SK-N-SH treated with all-trans-retinoic acid at 6 μM for 48 hours (cell line): ENCODE data around the gene RNF2.

Source experiments
- ATAC-seq: fragments of 200-7000 bp; cut with Tn5 transposase; 3 replicates; pipeline ENCODE4 v1.9.1; 2020; ENCODE audit warnings: mild to moderate bottlenecking, moderate library complexity
- ARNTL ChIP-seq: fragments of 450-650 bp; formaldehyde crosslinking; IDR thresholded peaks from 2 replicates; pipeline ENCODE4 v1.5.0; 2020; ENCODE audit warnings: low read depth, mild to moderate bottlenecking, moderate library complexity, borderline replicate concordance
- BACH2 ChIP-seq: fragments of 250-450 bp; sonication (Bioruptor Pico); IDR thresholded peaks from 2 replicates; pipeline ENCODE4 v1.9.0; 2021; ENCODE audit warnings: mild to moderate bottlenecking, borderline replicate concordance
- CSDC2 ChIP-seq: fragments of 250-450 bp; sonication (Bioruptor Pico); IDR thresholded peaks from 2 replicates; pipeline ENCODE4 v1.5.0; 2020; ENCODE audit warnings: mild to moderate bottlenecking, moderate library complexity
- ESRRG ChIP-seq: fragments of 250-450 bp; sonication (Bioruptor Pico); IDR thresholded peaks from 2 replicates; pipeline ENCODE4 v1.6.1; 2021; ENCODE audit warnings: mild to moderate bottlenecking
- GLIS3 ChIP-seq: fragments of 250-450 bp; sonication (Bioruptor Pico); IDR thresholded peaks from 2 replicates; pipeline ENCODE4 v1.5.0; 2020; ENCODE audit warnings: mild to moderate bottlenecking, moderate library complexity
- ISL1 ChIP-seq: fragments of 250-450 bp; sonication (Bioruptor Pico); IDR thresholded peaks from 2 replicates; pipeline ENCODE4 v2.1.2; 2022; ENCODE audit warnings: mild to moderate bottlenecking, moderate library complexity
- RARB ChIP-seq: fragments of 250-450 bp; sonication (Bioruptor Pico); IDR thresholded peaks from 2 replicates; pipeline ENCODE4 v1.8.0; 2021; ENCODE audit warnings: mild to moderate bottlenecking, moderate library complexity
- SNAI2 ChIP-seq: fragments of 250-450 bp; sonication (Bioruptor Pico); IDR thresholded peaks from 2 replicates; pipeline ENCODE4 v1.5.0; 2020; ENCODE audit warnings: mild to moderate bottlenecking, moderate library complexity
- TCF4 ChIP-seq: fragments of 250-450 bp; sonication (Bioruptor Pico); IDR thresholded peaks from 2 replicates; pipeline ENCODE4 v1.8.0; 2021; ENCODE audit warnings: mild to moderate bottlenecking, moderate library complexity, borderline replicate concordance
- TOX ChIP-seq: fragments of 250-450 bp; sonication (Bioruptor Pico); IDR thresholded peaks from 2 replicates; pipeline ENCODE4 v1.8.0; 2021; ENCODE audit warnings: mild to moderate bottlenecking, moderate library complexity, borderline replicate concordance
- ZC3H10 ChIP-seq: fragments of 250-450 bp; sonication (Bioruptor Pico); IDR thresholded peaks from 2 replicates; pipeline ENCODE4 v1.5.1; 2021; ENCODE audit warnings: mild to moderate bottlenecking, moderate library complexity
- ZFP3 ChIP-seq: fragments of 250-450 bp; sonication (Bioruptor Pico); IDR thresholded peaks from 2 replicates; pipeline ENCODE4 v1.5.0; 2020; ENCODE audit warnings: mild to moderate bottlenecking, moderate library complexity
- ZFP30 ChIP-seq: fragments of 450-650 bp; formaldehyde crosslinking; IDR thresholded peaks from 2 replicates; pipeline ENCODE4 v1.5.0; 2022; ENCODE audit warnings: mild to moderate bottlenecking, moderate library complexity
- ZNF565 ChIP-seq: fragments of 450-650 bp; formaldehyde crosslinking; conservative IDR thresholded peaks from 2 replicates; pipeline ENCODE4 v1.5.0; 2020; ENCODE audit warnings: low read depth, mild to moderate bottlenecking, moderate library complexity
- ZNF70 ChIP-seq: fragments of 450-650 bp; formaldehyde crosslinking; IDR thresholded peaks from 2 replicates; pipeline ENCODE4 v1.5.0; 2020; ENCODE audit warnings: mild to moderate bottlenecking, moderate library complexity
- ZNF8 ChIP-seq: fragments of 450-650 bp; formaldehyde crosslinking; IDR thresholded peaks from 2 replicates; pipeline ENCODE4 v1.5.0; 2020; ENCODE audit warnings: mild to moderate bottlenecking, moderate library complexity
- TF ChIP-seq, protein P1 (sequence below): fragments of 250-450 bp; sonication (Bioruptor Pico); IDR thresholded peaks from 2 replicates; pipeline ENCODE4 v1.8.0; 2020; ENCODE audit warnings: mild to moderate bottlenecking, moderate library complexity, borderline replicate concordance
- TF ChIP-seq, protein P2 (sequence below): fragments of 250-450 bp; sonication (Bioruptor Pico); IDR thresholded peaks from 2 replicates; pipeline ENCODE4 v1.5.1; 2021; ENCODE audit warnings: mild to moderate bottlenecking, moderate library complexity
- TF ChIP-seq, protein P3 (sequence below): fragments of 250-450 bp; sonication (Bioruptor Pico); IDR thresholded peaks from 2 replicates; pipeline ENCODE4 v1.5.1; 2020; ENCODE audit warnings: low read depth, mild to moderate bottlenecking, moderate library complexity
- TF ChIP-seq, protein P4 (sequence below): fragments of 250-450 bp; sonication (Bioruptor Pico); IDR thresholded peaks from 2 replicates; pipeline ENCODE4 v1.5.0; 2020; ENCODE audit warnings: mild to moderate bottlenecking, moderate library complexity
- TF ChIP-seq, protein P5 (sequence below): fragments of 250-450 bp; sonication (Bioruptor Pico); IDR thresholded peaks from 2 replicates; pipeline ENCODE4 v1.8.0; 2021; ENCODE audit warnings: low read depth, mild to moderate bottlenecking, moderate library complexity, borderline replicate concordance

Gene RNF2

DNA sequence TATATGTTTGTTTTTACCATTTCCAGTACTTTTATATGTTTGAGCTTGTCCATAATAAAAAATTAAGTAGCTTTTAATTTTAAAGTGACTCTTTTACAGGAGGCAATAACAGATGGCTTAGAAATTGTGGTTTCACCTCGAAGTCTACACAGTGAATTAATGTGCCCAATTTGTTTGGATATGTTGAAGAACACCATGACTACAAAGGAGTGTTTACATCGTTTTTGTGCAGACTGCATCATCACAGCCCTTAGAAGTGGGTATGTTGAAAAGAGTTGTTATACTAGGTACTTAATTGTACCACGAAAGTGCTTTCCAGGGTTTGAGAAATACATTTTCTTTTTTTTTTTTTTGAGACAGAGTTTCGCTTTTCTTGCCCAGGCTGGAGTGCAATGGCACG, 46.1 kb downstream of the RNF2 start:
- ATAC-seq, result no peak
- TF ChIP-seq TOX (CRISPR knock-in tag) (no peak), TCF4 (CRISPR knock-in tag) (no peak), ZC3H10 (CRISPR knock-in tag) (no peak), ESRRG (no peak), ARNTL (CRISPR knock-in tag) (no peak), ZNF70 (no peak), ZFP30 (CRISPR knock-in tag) (no peak), ISL1 (CRISPR knock-in tag) (no peak), ZFP3 (CRISPR knock-in tag) (no peak), RARB (CRISPR knock-in tag) (no peak), ZNF8 (CRISPR knock-in tag) (no peak), BACH2 (CRISPR knock-in tag) (no peak), SNAI2 (CRISPR knock-in tag) (no peak)
- TF ChIP-seq, protein P1, sequence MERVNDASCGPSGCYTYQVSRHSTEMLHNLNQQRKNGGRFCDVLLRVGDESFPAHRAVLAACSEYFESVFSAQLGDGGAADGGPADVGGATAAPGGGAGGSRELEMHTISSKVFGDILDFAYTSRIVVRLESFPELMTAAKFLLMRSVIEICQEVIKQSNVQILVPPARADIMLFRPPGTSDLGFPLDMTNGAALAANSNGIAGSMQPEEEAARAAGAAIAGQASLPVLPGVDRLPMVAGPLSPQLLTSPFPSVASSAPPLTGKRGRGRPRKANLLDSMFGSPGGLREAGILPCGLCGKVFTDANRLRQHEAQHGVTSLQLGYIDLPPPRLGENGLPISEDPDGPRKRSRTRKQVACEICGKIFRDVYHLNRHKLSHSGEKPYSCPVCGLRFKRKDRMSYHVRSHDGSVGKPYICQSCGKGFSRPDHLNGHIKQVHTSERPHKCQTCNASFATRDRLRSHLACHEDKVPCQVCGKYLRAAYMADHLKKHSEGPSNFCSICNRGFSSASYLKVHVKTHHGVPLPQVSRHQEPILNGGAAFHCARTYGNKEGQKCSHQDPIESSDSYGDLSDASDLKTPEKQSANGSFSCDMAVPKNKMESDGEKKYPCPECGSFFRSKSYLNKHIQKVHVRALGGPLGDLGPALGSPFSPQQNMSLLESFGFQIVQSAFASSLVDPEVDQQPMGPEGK (CRISPR knock-in tag), result no peak
- TF ChIP-seq, protein P2, sequence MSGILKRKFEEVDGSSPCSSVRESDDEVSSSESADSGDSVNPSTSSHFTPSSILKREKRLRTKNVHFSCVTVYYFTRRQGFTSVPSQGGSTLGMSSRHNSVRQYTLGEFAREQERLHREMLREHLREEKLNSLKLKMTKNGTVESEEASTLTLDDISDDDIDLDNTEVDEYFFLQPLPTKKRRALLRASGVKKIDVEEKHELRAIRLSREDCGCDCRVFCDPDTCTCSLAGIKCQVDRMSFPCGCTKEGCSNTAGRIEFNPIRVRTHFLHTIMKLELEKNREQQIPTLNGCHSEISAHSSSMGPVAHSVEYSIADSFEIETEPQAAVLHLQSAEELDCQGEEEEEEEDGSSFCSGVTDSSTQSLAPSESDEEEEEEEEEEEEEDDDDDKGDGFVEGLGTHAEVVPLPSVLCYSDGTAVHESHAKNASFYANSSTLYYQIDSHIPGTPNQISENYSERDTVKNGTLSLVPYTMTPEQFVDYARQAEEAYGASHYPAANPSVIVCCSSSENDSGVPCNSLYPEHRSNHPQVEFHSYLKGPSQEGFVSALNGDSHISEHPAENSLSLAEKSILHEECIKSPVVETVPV, result no peak
- TF ChIP-seq, protein P3, sequence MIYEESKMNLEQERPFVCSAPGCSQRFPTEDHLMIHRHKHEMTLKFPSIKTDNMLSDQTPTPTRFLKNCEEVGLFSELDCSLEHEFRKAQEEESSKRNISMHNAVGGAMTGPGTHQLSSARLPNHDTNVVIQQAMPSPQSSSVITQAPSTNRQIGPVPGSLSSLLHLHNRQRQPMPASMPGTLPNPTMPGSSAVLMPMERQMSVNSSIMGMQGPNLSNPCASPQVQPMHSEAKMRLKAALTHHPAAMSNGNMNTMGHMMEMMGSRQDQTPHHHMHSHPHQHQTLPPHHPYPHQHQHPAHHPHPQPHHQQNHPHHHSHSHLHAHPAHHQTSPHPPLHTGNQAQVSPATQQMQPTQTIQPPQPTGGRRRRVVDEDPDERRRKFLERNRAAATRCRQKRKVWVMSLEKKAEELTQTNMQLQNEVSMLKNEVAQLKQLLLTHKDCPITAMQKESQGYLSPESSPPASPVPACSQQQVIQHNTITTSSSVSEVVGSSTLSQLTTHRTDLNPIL (CRISPR knock-in tag), result no peak
- TF ChIP-seq, all 23 proteins: peak for 0

DNA sequence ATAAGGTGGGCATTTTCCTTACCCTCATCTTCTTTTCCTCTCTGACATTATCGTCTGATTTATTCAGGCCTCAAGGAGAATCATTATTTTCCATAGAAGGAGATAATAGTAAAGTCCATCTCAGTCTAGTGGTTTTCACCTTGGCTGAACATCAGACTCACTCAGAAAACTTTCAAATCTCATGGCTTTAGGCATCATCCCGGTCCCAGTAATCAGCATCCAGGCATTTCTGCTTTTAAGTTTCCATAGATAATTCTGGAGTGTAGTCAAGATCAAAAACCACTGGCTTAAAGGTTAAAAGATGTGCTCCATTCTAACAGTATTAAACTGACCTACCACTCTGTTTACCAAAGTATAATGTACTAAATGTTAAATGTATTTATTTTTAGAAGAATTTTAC, 49.4 kb downstream of the RNF2 start:
- no peak for ATAC-seq
- TF ChIP-seq CSDC2 (CRISPR knock-in tag) (no peak), ZNF565 (CRISPR knock-in tag) (no peak), ARNTL (CRISPR knock-in tag) (no peak)

DNA sequence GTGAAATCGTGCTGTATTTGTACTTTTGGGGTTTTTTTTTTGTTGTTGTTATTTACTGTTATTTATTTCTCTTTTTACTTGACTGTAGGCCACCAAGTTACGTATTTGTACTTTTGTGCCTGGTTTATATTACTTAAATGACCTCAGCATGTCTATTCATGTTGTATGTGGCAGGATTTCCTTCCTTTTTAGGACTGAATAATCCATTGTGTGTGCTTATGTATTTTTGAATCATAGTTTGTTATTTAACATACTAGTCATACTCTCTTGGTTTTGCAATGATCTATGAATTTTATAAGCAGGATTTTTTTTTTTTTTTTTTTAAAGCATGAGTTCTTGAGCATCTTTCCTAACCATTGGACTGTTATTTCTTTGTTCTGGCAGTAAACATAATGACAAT, 51.2 kb downstream of the RNF2 start:
- no peak for ATAC-seq
- TF ChIP-seq CSDC2 (CRISPR knock-in tag), result no peak
- no peak for TF ChIP-seq ZC3H10 (CRISPR knock-in tag)
- TF ChIP-seq RARB (CRISPR knock-in tag), result no peak

DNA sequence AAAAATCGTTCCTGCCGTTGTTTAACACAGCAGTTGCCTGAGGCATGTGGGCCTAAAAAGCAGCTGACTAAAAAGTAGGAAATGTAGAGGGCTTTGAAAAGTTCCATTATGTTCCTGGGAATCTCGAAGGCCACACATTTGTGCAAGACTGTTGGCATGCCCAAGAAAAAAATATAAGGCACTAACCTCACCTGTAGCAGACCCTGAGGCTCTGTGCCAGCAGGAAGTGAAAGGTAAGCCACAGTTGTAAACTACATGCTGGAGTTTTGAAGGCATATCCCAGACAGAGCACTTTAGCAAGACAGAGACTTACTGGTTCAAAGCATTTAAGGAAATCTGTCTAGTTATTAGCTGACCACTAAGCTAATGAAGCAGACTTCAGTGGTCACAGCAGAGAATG, 58.7 kb downstream of the RNF2 start:
- TF ChIP-seq ZFP30 (CRISPR knock-in tag) (no peak), ZFP3 (CRISPR knock-in tag) (no peak), ZNF565 (CRISPR knock-in tag) (no peak), GLIS3 (CRISPR knock-in tag) (no peak), SNAI2 (CRISPR knock-in tag) (no peak), CSDC2 (CRISPR knock-in tag) (no peak), ZNF70 (no peak), ARNTL (CRISPR knock-in tag) (no peak), TCF4 (CRISPR knock-in tag) (no peak), ZC3H10 (CRISPR knock-in tag) (no peak)
- TF ChIP-seq, protein P4, sequence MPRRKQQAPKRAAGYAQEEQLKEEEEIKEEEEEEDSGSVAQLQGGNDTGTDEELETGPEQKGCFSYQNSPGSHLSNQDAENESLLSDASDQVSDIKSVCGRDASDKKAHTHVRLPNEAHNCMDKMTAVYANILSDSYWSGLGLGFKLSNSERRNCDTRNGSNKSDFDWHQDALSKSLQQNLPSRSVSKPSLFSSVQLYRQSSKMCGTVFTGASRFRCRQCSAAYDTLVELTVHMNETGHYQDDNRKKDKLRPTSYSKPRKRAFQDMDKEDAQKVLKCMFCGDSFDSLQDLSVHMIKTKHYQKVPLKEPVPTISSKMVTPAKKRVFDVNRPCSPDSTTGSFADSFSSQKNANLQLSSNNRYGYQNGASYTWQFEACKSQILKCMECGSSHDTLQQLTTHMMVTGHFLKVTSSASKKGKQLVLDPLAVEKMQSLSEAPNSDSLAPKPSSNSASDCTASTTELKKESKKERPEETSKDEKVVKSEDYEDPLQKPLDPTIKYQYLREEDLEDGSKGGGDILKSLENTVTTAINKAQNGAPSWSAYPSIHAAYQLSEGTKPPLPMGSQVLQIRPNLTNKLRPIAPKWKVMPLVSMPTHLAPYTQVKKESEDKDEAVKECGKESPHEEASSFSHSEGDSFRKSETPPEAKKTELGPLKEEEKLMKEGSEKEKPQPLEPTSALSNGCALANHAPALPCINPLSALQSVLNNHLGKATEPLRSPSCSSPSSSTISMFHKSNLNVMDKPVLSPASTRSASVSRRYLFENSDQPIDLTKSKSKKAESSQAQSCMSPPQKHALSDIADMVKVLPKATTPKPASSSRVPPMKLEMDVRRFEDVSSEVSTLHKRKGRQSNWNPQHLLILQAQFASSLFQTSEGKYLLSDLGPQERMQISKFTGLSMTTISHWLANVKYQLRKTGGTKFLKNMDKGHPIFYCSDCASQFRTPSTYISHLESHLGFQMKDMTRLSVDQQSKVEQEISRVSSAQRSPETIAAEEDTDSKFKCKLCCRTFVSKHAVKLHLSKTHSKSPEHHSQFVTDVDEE (CRISPR knock-in tag), result no peak
- TF ChIP-seq, protein P2, result no peak
- TF ChIP-seq, protein P5, sequence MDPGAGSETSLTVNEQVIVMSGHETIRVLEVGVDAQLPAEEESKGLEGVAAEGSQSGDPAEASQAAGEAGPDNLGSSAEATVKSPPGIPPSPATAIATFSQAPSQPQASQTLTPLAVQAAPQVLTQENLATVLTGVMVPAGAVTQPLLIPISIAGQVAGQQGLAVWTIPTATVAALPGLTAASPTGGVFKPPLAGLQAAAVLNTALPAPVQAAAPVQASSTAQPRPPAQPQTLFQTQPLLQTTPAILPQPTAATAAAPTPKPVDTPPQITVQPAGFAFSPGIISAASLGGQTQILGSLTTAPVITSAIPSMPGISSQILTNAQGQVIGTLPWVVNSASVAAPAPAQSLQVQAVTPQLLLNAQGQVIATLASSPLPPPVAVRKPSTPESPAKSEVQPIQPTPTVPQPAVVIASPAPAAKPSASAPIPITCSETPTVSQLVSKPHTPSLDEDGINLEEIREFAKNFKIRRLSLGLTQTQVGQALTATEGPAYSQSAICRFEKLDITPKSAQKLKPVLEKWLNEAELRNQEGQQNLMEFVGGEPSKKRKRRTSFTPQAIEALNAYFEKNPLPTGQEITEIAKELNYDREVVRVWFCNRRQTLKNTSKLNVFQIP (CRISPR knock-in tag), result no peak
- TF ChIP-seq, protein P3 (CRISPR knock-in tag), result no peak
- ATAC-seq, result no peak
